Loucy (cell line): Measurements from ENCODE around the gene XRCC2.

Experiments
- H2AFZ ChIP-seq: fragments of 200-600 bp; sonication (generic); 2 replicates; pipeline ENCODE4 v1.6.0; 2016; ENCODE audit warnings: antibody characterized with exemption, mild to moderate bottlenecking, low read length, moderate library complexity
- H3F3A ChIP-seq: fragments of 200-600 bp; 2 replicates; pipeline ENCODE4 v1.6.0; 2016; ENCODE audit warnings: antibody characterized with exemption, low read depth, mild to moderate bottlenecking
- H3K27me3 ChIP-seq: fragments of 200-600 bp; sonication (generic); 2 replicates; pipeline ENCODE4 v1.6.1; 2014; ENCODE audit warnings: low read length, mild to moderate bottlenecking; ENCODE audit not compliant: insufficient read depth, poor library complexity, severe bottlenecking
- H3K36me3 ChIP-seq: fragments of 200-600 bp; sonication (generic); 2 replicates; pipeline ENCODE4 v1.6.1; 2016; ENCODE audit warnings: low read length; ENCODE audit not compliant: insufficient read depth
- H3K4me1 ChIP-seq: fragments of 200-600 bp; sonication (generic); 2 replicates; pipeline ENCODE4 v1.5.1; 2014; ENCODE audit warnings: low read length, mild to moderate bottlenecking; ENCODE audit not compliant: insufficient read depth, poor library complexity, severe bottlenecking
- H3K4me2 ChIP-seq: fragments of 200-600 bp; sonication (generic); 2 replicates; pipeline ENCODE4 v1.6.0; 2014; ENCODE audit warnings: antibody characterized with exemption, low read length, low read depth, mild to moderate bottlenecking; ENCODE audit not compliant: poor library complexity, severe bottlenecking
- H3K4me3 ChIP-seq: fragments of 200-600 bp; sonication (generic); 2 replicates; pipeline ENCODE4 v1.5.1; 2014; ENCODE audit warnings: low read length, mild to moderate bottlenecking, mixed read lengths; ENCODE audit not compliant: poor library complexity, severe bottlenecking
- H3K79me2 ChIP-seq: fragments of 200-600 bp; sonication (generic); 2 replicates; pipeline ENCODE4 v1.6.1; 2014; ENCODE audit warnings: low read length; ENCODE audit not compliant: insufficient read depth
- H3K9ac ChIP-seq: fragments of 200-600 bp; sonication (generic); 2 replicates; pipeline ENCODE4 v1.6.0; 2014; ENCODE audit warnings: mild to moderate bottlenecking, low read depth, low read length, moderate library complexity; ENCODE audit not compliant: poor library complexity, severe bottlenecking
- H3K9me2 ChIP-seq: fragments of 200-600 bp; sonication (generic); replicated peaks from 2 replicates; pipeline ENCODE4 v1.6.1; 2016; ENCODE audit warnings: low read depth, low read length, mixed read lengths
- H3K9me3 ChIP-seq: fragments of 200-600 bp; sonication (generic); 2 replicates; pipeline ENCODE4 v1.6.1; 2014; ENCODE audit warnings: mild to moderate bottlenecking, antibody characterized with exemption, low read length, low read depth; ENCODE audit not compliant: insufficient read depth
- H4K20me1 ChIP-seq: fragments of 200-600 bp; sonication (generic); 2 replicates; pipeline ENCODE4 v1.6.0; 2014; ENCODE audit warnings: antibody characterized with exemption, low read length, mild to moderate bottlenecking; ENCODE audit not compliant: insufficient read depth, poor library complexity, severe bottlenecking
- CTCF ChIP-seq: fragments of 200-600 bp; sonication (generic); conservative IDR thresholded peaks from 2 replicates; pipeline ENCODE4 v1.5.1; 2014; ENCODE audit warnings: mild to moderate bottlenecking, antibody characterized with exemption, low read length
- EZH2phosphoT487 ChIP-seq: fragments of 200-600 bp; IDR thresholded peaks from 2 replicates; pipeline ENCODE4 v1.6.1; 2018; ENCODE audit warnings: antibody characterized with exemption, mild to moderate bottlenecking, moderate library complexity, borderline replicate concordance

Gene XRCC2

GRCh38 chr7:152615031-152615741 lies 60.8 kb downstream of the XRCC2 start:
- no peaks in the 10 kb centered on the region for H3K79me2 ChIP-seq
- no peaks in the 10 kb centered on the region for H3F3A ChIP-seq
- no peaks in the 10 kb centered on the region for H3K36me3 ChIP-seq
- no peak overlapping the region for H3K9ac ChIP-seq
- no peaks in the 10 kb centered on the region for H3K9me3 ChIP-seq
- H3K4me2 ChIP-seq = no peak overlapping the region
- H3K4me3 ChIP-seq = no peak overlapping the region
- H3K27me3 ChIP-seq = no peaks in the 10 kb centered on the region
- H3K9me2 ChIP-seq = no peaks in the 10 kb centered on the region
- no peak for TF ChIP-seq EZH2phosphoT487
- H4K20me1 ChIP-seq = no peaks in the 10 kb centered on the region
- H2AFZ ChIP-seq = no peak overlapping the region
- no peaks in the 10 kb centered on the region for H3K4me1 ChIP-seq

GRCh38 chr7:152608656-152609055 lies 67.3 kb downstream of the XRCC2 start:
- no peaks in the 10 kb centered on the region for H3F3A ChIP-seq
- no peak overlapping the region for H3K4me3 ChIP-seq
- no peak overlapping the region for H3K9ac ChIP-seq

GRCh38 chr7:152608208-152608607 lies 67.7 kb downstream of the XRCC2 start:
- no peak for TF ChIP-seq CTCF
- TF ChIP-seq EZH2phosphoT487 = no peak
- Histone ChIP-seq H3K79me2 (no peaks in the 10 kb centered on the region), H2AFZ (no peak overlapping the region), H3K9me3 (no peaks in the 10 kb centered on the region), H3K9ac (no peak overlapping the region), H3F3A (no peaks in the 10 kb centered on the region), H3K36me3 (no peaks in the 10 kb centered on the region), H3K9me2 (no peaks in the 10 kb centered on the region), H4K20me1 (no peaks in the 10 kb centered on the region), H3K4me2 (no peak overlapping the region), H3K27me3 (no peaks in the 10 kb centered on the region), H3K4me3 (no peak overlapping the region), H3K4me1 (no peaks in the 10 kb centered on the region)

More at GRCh38 chr7:152608656-152609055, 67.3 kb downstream of the XRCC2 start:
- Histone ChIP-seq H3K36me3 (no peaks in the 10 kb centered on the region), H3K9me3 (no peaks in the 10 kb centered on the region), H3K27me3 (no peaks in the 10 kb centered on the region), H3K9me2 (no peaks in the 10 kb centered on the region), H3K79me2 (no peaks in the 10 kb centered on the region), H3K4me2 (no peak overlapping the region), H2AFZ (no peak overlapping the region), H4K20me1 (no peaks in the 10 kb centered on the region), H3K4me1 (no peaks in the 10 kb centered on the region)
- no peak for TF ChIP-seq EZH2phosphoT487

DNA sequence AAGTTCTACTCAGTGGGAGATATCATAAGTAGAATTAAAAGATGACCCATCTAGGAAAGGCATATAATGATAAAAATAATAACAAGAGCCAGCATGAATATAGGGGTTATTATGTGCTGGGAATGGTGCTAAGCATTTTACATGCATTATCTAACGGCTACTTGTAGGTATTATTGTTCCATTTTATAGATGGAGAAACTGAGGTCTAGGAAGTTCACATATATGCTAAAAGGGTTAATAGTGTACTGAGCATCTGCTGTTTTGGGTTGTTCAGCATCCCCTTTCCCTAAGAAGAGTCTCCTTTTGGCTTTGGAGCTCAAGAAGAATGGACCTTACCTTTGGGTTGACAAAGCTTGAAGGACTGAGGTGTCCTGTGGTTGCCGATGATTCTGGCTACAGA lies 68.9 kb downstream of the XRCC2 start:
- Histone ChIP-seq H3K9me3 (no peaks in the 10 kb centered on the region), H3K9ac (no peak overlapping the region), H3K27me3 (no peaks in the 10 kb centered on the region), H3K36me3 (no peaks in the 10 kb centered on the region), H3K4me3 (no peak overlapping the region), H4K20me1 (no peaks in the 10 kb centered on the region), H3K9me2 (no peaks in the 10 kb centered on the region), H3K4me1 (no peaks in the 10 kb centered on the region), H2AFZ (no peak overlapping the region), H3K79me2 (no peaks in the 10 kb centered on the region), H3K4me2 (no peak overlapping the region), H3F3A (no peaks in the 10 kb centered on the region)
- no peak for TF ChIP-seq EZH2phosphoT487
- TF ChIP-seq CTCF = no peak
